ENCODE measurements around the gene DLL1.

The DLL1 gene

DNA sequence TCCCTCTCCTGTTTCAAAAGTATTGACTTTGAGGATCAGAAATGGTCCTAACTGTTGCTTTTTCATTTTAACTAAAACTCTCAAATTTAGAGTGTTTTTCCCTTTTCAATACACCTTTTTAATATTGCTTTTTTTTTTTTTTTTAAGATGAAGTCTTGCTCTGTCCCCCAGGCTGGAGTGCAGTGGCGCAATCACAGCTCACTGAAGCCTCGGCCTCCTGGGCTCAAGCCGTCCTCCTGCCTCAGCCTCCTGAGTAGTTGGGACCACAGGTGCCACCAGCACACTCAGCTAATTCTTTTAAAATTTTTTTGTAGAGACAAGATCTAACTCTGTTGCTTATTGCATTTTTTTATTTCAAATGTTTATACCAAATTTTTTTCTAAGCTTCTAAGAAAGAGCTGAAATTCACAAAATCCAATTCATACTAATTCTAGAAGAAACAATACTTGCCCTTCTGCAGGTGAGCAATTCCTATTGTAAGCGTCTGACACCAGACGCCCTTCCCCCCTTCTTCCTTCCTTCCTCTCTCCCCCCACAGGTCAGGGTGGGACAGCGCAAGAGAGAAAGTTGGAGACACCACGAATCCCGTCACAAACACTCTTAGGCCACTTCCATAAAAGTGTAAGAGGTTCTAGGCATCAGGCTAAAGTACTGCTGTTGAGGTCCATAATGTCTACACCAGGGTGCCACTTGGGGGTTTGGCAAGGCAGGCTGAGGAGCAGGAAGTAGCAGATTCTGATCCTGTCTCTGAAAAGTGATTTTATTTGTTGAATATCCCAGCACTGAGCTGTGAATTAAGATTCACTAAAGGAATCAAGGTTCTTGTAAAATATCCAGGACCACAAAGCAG, 12.8 kb downstream of the DLL1 start:
- DNase-seq (ENCODE audit: low spot score), result no peak
- TF ChIP-seq, protein P1, sequence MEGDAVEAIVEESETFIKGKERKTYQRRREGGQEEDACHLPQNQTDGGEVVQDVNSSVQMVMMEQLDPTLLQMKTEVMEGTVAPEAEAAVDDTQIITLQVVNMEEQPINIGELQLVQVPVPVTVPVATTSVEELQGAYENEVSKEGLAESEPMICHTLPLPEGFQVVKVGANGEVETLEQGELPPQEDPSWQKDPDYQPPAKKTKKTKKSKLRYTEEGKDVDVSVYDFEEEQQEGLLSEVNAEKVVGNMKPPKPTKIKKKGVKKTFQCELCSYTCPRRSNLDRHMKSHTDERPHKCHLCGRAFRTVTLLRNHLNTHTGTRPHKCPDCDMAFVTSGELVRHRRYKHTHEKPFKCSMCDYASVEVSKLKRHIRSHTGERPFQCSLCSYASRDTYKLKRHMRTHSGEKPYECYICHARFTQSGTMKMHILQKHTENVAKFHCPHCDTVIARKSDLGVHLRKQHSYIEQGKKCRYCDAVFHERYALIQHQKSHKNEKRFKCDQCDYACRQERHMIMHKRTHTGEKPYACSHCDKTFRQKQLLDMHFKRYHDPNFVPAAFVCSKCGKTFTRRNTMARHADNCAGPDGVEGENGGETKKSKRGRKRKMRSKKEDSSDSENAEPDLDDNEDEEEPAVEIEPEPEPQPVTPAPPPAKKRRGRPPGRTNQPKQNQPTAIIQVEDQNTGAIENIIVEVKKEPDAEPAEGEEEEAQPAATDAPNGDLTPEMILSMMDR (IDR thresholded peaks at IDR 0.05), result no peak
- no peak overlapping the region for H3K27ac ChIP-seq
- no peak overlapping the region for H3K4me3 ChIP-seq

DNA sequence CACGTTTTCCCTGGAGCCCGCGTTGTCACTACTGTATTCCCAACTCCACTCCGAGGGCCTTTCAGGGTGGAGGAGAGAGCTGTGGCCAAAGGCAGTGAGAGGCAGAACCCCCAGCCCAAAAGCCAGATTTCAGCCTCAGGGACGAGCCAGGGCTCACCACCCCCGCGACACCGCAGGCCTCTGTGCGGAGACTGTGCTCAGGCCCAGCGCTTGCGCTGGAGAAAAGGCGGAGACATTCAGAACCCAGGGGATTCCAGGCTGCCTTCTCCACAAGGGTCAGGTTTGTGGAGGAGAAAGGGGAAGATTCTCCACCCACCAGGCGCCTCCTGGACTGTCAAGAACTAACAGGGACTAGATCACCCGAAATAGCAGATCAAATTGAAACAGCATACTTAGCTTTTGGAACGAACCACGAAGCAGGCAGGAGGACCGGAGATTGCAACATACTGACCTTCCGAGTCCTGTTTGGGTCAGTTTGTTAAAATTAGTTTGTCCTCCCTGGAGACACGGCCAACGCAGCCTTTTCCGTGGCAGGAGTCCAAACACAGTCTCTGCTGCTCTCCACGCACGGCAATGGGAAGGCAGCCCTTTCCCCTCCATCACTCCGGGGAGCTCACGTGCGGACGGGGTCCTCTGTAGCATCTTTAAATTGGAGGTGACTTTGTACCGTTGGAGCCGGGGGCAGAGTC, 14.4 kb downstream of the DLL1 start:
- no peak for DNase-seq (ENCODE audit: low spot score)
- Histone ChIP-seq H3K27ac (peak overlapping the region; percentile 57 to 77), H3K4me3 (peak overlapping the region; percentile 39)
- TF ChIP-seq, protein P1 (IDR thresholded peaks at IDR 0.05), result no peak

DNA sequence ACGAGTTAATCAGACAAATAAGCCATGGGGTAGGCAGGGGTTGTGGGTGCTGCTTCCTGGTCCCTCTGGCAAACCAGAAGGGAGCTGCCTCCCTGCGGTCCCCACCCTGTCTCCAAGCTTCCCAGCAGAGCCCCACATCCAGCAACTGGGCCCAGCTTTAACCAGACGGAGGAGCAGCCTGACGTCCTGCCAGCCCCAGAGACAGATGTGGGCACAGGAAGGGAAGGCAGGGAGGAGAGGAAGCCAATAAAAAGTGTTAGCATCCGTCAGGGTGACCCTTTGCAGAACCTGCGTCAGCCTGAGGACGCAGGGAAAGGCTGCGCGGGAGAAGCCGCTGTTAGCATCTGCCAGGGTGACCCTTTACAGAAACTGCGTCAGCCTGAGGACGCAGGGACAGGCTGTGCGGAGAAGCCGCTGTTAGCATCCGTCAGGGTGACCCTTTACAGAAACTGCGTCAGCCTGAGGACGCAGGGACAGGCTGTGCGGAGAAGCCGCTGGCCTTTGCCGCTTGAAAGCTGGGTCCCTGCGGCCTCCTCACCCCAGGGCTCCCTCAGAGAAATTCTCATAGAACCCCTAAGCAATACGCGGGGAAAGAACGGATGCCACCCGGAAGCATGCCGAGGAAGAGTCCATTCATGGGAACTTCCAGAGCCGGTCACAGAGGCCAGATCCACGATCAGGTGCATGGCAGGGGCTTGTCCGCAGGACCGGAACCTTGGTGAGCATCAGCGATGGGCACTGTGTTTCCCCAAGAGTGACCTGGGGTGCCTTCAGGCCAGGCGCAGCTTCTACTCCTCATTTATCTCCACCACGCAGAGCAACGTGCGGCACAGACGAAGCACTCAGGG, 15.9 kb downstream of the DLL1 start:
- TF ChIP-seq, protein P1 (IDR thresholded peaks at IDR 0.05), result no peak
- no peak for DNase-seq (ENCODE audit: low spot score)
- Histone ChIP-seq H3K4me3 (no peak overlapping the region), H3K27ac (no peak overlapping the region)

DNA sequence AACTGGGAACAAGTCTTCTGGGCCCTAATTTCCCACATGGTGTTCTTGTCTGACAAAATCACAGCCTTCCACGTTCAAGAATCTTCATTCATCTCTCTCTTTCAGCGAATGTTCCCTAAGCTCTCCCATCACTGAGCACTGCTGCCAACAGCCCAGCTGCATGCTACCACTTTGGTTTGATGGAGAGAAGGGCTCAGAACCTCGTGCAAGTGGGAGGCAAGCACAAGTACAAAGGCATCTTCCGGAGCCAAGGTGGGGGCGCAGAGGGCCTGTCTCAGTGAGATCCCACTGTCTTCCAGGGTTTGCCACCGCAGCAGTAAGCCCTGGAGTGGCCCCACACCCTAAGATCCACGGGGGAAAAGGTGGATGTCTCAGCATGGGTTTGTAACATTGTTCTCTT, 17.2 kb downstream of the DLL1 start:
- no peak overlapping the region for H3K27ac ChIP-seq
- H3K4me3 ChIP-seq, result no peak overlapping the region
- TF ChIP-seq, protein P1 (IDR thresholded peaks at IDR 0.05), result no peak
- no peak for DNase-seq (ENCODE audit: low spot score)

DNA sequence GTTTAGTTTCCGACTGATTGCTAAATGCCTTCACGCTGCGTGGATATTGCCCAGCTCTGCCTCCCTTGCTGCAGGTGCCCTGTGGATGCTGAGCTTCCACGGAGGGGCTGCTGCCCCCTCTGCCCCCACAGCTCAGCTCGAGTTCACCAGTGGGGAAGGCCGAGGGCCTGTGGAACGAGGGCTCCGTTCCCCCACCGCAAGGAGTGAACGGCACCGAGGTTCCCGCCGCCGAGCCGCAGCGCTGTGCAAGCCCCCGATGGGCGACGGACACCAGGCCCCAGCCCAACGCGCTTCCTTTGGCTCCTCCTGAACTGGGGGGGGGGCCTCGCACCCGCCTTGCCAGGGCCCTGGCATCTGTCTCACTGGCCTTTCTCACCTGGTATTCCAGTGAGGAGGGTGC, 17.7 kb downstream of the DLL1 start:
- Histone ChIP-seq H3K27ac (no peak overlapping the region), H3K4me3 (no peak overlapping the region)
- TF ChIP-seq, protein P1 (IDR thresholded peaks at IDR 0.05), result no peak
- no peak for DNase-seq (ENCODE audit: low spot score)

DNA sequence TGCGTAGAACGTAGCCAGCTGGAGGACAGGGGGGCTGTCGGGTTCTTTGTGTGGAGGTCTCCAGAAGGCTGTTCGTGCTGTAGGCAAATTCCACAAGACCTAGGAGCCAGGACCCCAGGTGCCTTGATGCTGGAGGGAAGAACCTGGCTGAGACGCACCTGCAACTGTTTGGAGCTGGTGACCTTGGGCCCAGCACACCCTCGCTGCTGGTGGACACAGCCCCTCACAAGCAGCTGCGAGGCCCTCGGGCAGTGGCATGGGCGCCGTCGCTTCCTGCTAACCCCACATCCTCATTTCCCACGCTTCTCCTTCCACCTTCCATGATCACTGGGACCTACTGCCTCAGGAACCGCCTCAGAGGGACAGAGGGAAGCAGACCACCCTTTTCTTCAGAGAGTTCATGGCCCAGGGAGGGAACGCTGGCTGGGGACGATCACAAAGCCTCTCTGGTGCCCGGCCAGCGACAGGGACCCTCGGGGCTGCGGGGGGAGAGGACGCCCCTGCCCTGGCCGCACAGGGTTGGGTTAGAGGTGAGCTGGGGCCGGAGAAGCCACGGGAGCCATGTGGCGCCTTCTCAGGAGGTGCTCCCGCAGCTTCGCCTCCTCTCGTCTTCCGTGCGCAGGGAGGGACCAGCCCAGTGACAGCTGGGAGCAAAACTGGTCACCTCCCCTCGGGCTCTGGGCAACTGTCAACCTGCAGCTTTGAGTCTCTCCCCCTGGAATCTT, 18.4 kb downstream of the DLL1 start:
- no peak for DNase-seq (ENCODE audit: low spot score)
- Histone ChIP-seq H3K4me3 (peak overlapping the region; percentile 33), H3K27ac (no peak overlapping the region)
- TF ChIP-seq, protein P1 (IDR thresholded peaks at IDR 0.05), result no peak

Measured in coronary artery (tissue), 2 donors.